GM12864 (cell line): ENCODE measurements around the gene CNOT1.

Experiments
- DNase-seq: peaks from one replicate; pipeline ENCODE4 v3.0.0-alpha.2; 2011; ENCODE audit warnings: low read depth
- H3K4me3 ChIP-seq: 2 replicates; pipeline ENCODE4 v1.5.1; 2011; ENCODE audit warnings: mild to moderate bottlenecking, low read depth, low read length, control low read depth
- TF ChIP-seq, protein P1 (sequence below): IDR thresholded peaks from 2 replicates; pipeline ENCODE4 v1.5.1; 2011; ENCODE audit warnings: low read depth, mild to moderate bottlenecking, moderate library complexity, low read length, control low read depth, inconsistent platforms; ENCODE audit errors: missing control alignments

Gene CNOT1

DNA sequence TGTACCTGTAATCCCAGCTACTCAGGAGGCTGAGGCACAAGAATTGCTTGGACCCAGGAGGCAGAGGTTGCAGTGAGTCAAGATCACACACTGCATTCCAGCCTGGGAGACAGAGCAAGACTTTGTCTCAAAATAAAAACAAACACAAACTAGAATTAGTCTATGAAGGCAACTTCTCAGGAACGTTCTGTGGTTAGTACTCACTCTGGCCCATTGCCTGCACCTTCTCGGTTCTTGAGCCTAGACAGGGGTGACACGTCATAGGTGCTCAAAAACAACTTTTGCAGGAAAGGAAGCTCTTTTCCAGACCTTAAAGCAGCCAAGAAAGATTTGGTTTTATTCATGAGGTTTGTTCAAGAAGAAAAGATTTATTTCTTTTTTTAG, 22.3 kb upstream of the CNOT1 start:
- DNase-seq = no peak
- H3K4me3 ChIP-seq = no peak overlapping the region
- TF ChIP-seq, protein P1, sequence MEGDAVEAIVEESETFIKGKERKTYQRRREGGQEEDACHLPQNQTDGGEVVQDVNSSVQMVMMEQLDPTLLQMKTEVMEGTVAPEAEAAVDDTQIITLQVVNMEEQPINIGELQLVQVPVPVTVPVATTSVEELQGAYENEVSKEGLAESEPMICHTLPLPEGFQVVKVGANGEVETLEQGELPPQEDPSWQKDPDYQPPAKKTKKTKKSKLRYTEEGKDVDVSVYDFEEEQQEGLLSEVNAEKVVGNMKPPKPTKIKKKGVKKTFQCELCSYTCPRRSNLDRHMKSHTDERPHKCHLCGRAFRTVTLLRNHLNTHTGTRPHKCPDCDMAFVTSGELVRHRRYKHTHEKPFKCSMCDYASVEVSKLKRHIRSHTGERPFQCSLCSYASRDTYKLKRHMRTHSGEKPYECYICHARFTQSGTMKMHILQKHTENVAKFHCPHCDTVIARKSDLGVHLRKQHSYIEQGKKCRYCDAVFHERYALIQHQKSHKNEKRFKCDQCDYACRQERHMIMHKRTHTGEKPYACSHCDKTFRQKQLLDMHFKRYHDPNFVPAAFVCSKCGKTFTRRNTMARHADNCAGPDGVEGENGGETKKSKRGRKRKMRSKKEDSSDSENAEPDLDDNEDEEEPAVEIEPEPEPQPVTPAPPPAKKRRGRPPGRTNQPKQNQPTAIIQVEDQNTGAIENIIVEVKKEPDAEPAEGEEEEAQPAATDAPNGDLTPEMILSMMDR = no peak

DNA sequence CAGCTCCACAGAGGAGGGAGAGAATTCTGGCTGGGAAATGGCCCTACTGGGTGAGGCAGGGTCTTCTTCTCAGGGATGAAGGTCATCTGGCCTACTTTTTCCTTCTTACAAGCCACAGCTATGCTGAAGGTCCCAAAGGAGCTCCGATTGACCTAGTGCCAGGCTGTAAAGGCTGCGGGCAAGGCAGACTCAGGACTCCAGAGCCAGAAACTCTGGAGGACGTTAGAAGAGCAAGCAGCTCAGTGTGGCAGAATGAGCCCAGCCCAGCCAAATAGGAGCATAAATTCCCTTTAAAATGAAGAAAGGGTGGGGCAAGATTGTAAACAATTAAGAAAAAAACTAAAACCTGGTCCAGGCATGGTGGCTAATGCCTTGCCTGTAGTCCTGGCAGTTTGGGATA, 20.1 kb upstream of the CNOT1 start:
- no peak for DNase-seq
- H3K4me3 ChIP-seq = no peak overlapping the region
- TF ChIP-seq, protein P1 = no peak

- DNase-seq = no peak
- no peak overlapping the region for H3K4me3 ChIP-seq
- TF ChIP-seq, protein P1 = no peak
Observed at GRCh38 chr16:58647107-58647506, 17.5 kb upstream of the CNOT1 start.

- DNase-seq = no peak
- TF ChIP-seq, protein P1 = no peak
- no peak overlapping the region for H3K4me3 ChIP-seq
Observed at GRCh38 chr16:58644765-58645487, 15.3 kb upstream of the CNOT1 start.

- H3K4me3 ChIP-seq = no peak overlapping the region
- TF ChIP-seq, protein P1 = no peak
- no peak for DNase-seq
Observed at GRCh38 chr16:58644108-58644507, 14.5 kb upstream of the CNOT1 start.

DNA sequence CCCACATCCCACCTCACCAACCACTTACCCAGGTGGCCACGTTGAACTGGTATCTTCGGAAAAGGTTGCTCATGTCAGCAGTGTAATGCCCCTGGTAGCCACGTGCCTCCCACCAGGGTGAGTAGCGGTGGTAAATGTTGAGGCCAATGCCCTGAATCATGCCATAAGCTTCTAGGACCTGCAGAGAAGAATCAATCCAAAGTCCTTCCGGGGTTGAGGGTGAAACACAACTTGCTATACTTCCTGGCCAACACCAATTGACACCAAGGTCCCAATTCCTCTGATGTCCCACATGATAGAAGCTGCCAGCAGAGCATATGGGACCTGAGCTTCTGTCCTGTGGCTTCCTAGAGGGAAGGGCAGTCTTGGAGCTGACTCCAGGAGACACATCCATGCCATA, 11.3 kb upstream of the CNOT1 start:
- no peak for DNase-seq
- TF ChIP-seq, protein P1 = no peak
- no peak overlapping the region for H3K4me3 ChIP-seq

DNA sequence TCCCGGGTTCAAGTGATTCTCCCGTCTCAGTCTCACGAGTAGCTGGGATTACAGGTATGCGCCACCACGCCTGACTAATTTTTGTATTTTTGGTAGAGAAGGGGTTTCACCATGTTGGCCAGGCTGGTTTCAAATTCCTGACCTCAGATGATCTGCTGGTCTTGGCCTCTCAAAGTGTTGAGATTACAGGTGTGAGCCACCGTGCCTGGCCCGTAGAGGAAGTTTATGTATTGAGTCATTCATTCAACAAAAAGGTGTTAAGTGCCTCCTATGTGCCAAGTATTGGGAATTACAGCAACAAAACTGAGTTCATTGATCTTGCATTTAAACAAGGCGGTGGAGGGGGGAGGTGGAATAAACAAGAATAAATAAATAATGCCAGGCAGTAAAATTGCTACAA, 10.2 kb upstream of the CNOT1 start:
- DNase-seq = no peak
- H3K4me3 ChIP-seq = no peak overlapping the region
- TF ChIP-seq, protein P1 = no peak
